Femur (tissue), 1 donor: Measurements from ENCODE around the gene TCN1.
"Not testable (repeated sequence)": the region's sequence is repeated elsewhere in the genome, so short reads cannot be mapped to it uniquely, and the experiment has no call there.

ENCODE experiments used
- DNase-seq: peaks from one replicate; pipeline ENCODE4 v3.0.0-alpha.2; 2017

TCN1 gene

GRCh38 chr11:59854871-59855270 is 11.4 kb downstream of the TCN1 start:
- no peak for DNase-seq

GRCh38 chr11:59851416-59851815 is 14.9 kb downstream of the TCN1 start:
- DNase-seq = not testable (repeated sequence)

- DNase-seq = not testable (repeated sequence)
Observed at GRCh38 chr11:59849551-59849950, 16.7 kb downstream of the TCN1 start.

GRCh38 chr11:59849129-59849528 is 17.2 kb downstream of the TCN1 start:
- DNase-seq = no peak

- not testable (repeated sequence) for DNase-seq
Observed at GRCh38 chr11:59848439-59848838, 17.8 kb downstream of the TCN1 start.

GRCh38 chr11:59847626-59848025 is 18.7 kb downstream of the TCN1 start:
- DNase-seq = no peak

GRCh38 chr11:59846556-59846955 is 19.7 kb downstream of the TCN1 start:
- no peak for DNase-seq

GRCh38 chr11:59845399-59845798 is 20.9 kb downstream of the TCN1 start, which contains the start of gene CBLIF:
Gene CBLIF, minus strand, starts transcription at chr11:59845499. Its CDS starts 46 bp downstream, at chr11:59845453.
- DNase-seq = no peak

GRCh38 chr11:59842316-59842715 is 24.0 kb downstream of the TCN1 start:
- no peak for DNase-seq

GRCh38 chr11:59841514-59841913 is 24.8 kb downstream of the TCN1 start:
- DNase-seq = no peak

GRCh38 chr11:59839615-59840014 is 26.7 kb downstream of the TCN1 start:
- no peak for DNase-seq

- no peak for DNase-seq
Observed at GRCh38 chr11:59833602-59834001, 32.7 kb downstream of the TCN1 start.

GRCh38 chr11:59829358-59829757 is 36.9 kb downstream of the TCN1 start:
- no peak for DNase-seq

- no peak for DNase-seq
Observed at GRCh38 chr11:59822989-59823566, 43.2 kb downstream of the TCN1 start.

- no peak for DNase-seq
Observed at GRCh38 chr11:59818572-59818971, 47.7 kb downstream of the TCN1 start.

GRCh38 chr11:59816434-59816833 is 49.9 kb downstream of the TCN1 start:
- DNase-seq = not testable (repeated sequence)

- DNase-seq = no peak
Observed at GRCh38 chr11:59815754-59816153, 50.5 kb downstream of the TCN1 start.

GRCh38 chr11:59814021-59814420 is 52.3 kb downstream of the TCN1 start:
- no peak for DNase-seq

- DNase-seq = no peak
Observed at GRCh38 chr11:59813364-59813763, 52.9 kb downstream of the TCN1 start.

- no peak for DNase-seq
Observed at GRCh38 chr11:59812220-59812619, 54.1 kb downstream of the TCN1 start.

GRCh38 chr11:59810911-59811259 is 55.4 kb downstream of the TCN1 start:
- no peak for DNase-seq

GRCh38 chr11:59810189-59810910 is 55.9 kb downstream of the TCN1 start, which contains the start of gene MRPL16:
Gene MRPL16, minus strand, starts transcription at chr11:59810778. Its CDS starts 120 bp downstream, at chr11:59810658.
- DNase-seq = peak; percentile 93

- no peak for DNase-seq
Observed at GRCh38 chr11:59807047-59807610, 59.2 kb downstream of the TCN1 start.

GRCh38 chr11:59804061-59804460 is 62.2 kb downstream of the TCN1 start:
- no peak for DNase-seq
